Fibroblast of mammary gland (primary cell): ENCODE measurements around the gene CACNA1C.

ENCODE experiments used
- DNase-seq: peaks from one replicate; pipeline ENCODE4 v3.0.0-alpha.2; 2010; ENCODE audit warnings: low read depth
- H3K4me3 ChIP-seq: 2 replicates; pipeline ENCODE4 v1.5.1; 2011; ENCODE audit warnings: low read depth, mild to moderate bottlenecking, low read length, moderate library complexity; ENCODE audit not compliant: control insufficient read depth
- CTCF ChIP-seq: conservative IDR thresholded peaks from 2 replicates; pipeline ENCODE4 v1.5.1; 2011; ENCODE audit warnings: low read depth, low read length, inconsistent platforms; ENCODE audit not compliant: control insufficient read depth, insufficient read depth

The CACNA1C gene

GRCh38 chr12:2057041-2057794, 4.4 kb downstream of the CACNA1C start:
- DNase-seq: peak; percentile 57
- no peak overlapping the region for H3K4me3 ChIP-seq
- TF ChIP-seq CTCF: peak; percentile 85

GRCh38 chr12:2057795-2058408, 5.1 kb downstream of the CACNA1C start:
- no peak for TF ChIP-seq CTCF
- no peak overlapping the region for H3K4me3 ChIP-seq

GRCh38 chr12:2058837-2059236, 6.0 kb downstream of the CACNA1C start:
- no peak overlapping the region for H3K4me3 ChIP-seq
- DNase-seq: no peak
- no peak for TF ChIP-seq CTCF

More at GRCh38 chr12:2057795-2058408, 5.1 kb downstream of the CACNA1C start:
- DNase-seq: no peak

- H3K4me3 ChIP-seq: no peak overlapping the region
- DNase-seq: no peak
- no peak for TF ChIP-seq CTCF
Measured at GRCh38 chr12:2061402-2061801, 8.6 kb downstream of the CACNA1C start.

GRCh38 chr12:2064071-2064507, 11.3 kb downstream of the CACNA1C start:
- TF ChIP-seq CTCF: no peak
- no peak overlapping the region for H3K4me3 ChIP-seq
- peak; percentile 49 for DNase-seq

- TF ChIP-seq CTCF: no peak
- DNase-seq: no peak
- no peak overlapping the region for H3K4me3 ChIP-seq
Measured at GRCh38 chr12:2068653-2069052, 15.9 kb downstream of the CACNA1C start.
